Heart left ventricle (tissue), 16 donors: ENCODE results near the gene UGT1A9. TPM values are rescaled to one million over a fixed set of nuclear protein-coding genes. Genes with fewer than 3 reads are reported as not detected.
"Not testable (repeated sequence)": the region's sequence is repeated elsewhere in the genome, so short reads cannot be mapped to it uniquely, and the experiment has no call there.

ENCODE experiments used
- ATAC-seq, 4 donors: fragments of 200-7000 bp; cut with Tn5 transposase; one replicate each; pipeline ENCODE4 v1.9.1; 2020 to 2022; ENCODE audit warnings: moderate library complexity in 4 of 4, mild to moderate bottlenecking in 3 of 4, moderate number of reproducible peaks in 1 of 4
- DNase-seq, 5 donors: peaks; one replicate each; pipeline ENCODE4 v3.0.0-alpha.2; 2020
- H3K27ac ChIP-seq, 12 donors: fragments of 200-600 bp; sonication (generic) in 4 of 12; one replicate each; pipeline versions ENCODE4 v1.5.0 to v1.8.0; 2016 to 2022; ENCODE audit warnings: mild to moderate bottlenecking in 2 of 12
- H3K27me3 ChIP-seq, 9 donors: fragments of 200-600 bp; sonication (generic) in 2 of 9; one replicate each; pipeline versions ENCODE4 v1.5.1 to v1.8.0; 2016 to 2022; ENCODE audit warnings: mild to moderate bottlenecking in 3 of 9
- H3K36me3 ChIP-seq, 9 donors: fragments of 200-600 bp; sonication (generic) in 2 of 9; one replicate each; pipeline versions ENCODE4 v1.5.0 to v1.8.0; 2018 to 2022; ENCODE audit warnings: mild to moderate bottlenecking in 2 of 9
- H3K4me1 ChIP-seq, 12 donors: fragments of 200-600 bp; sonication (generic) in 4 of 12; one replicate each; pipeline versions ENCODE4 v1.5.0 to v1.8.0; 2016 to 2022; ENCODE audit warnings: mild to moderate bottlenecking in 3 of 12
- H3K4me3 ChIP-seq, 12 donors: fragments of 200-600 bp; sonication (generic) in 4 of 12; one replicate each; pipeline versions ENCODE4 v1.5.0 to v1.8.0; 2017 to 2022; ENCODE audit warnings: mild to moderate bottlenecking in 9 of 12, moderate library complexity in 4 of 12
- H3K9me3 ChIP-seq, 12 donors: fragments of 200-600 bp; sonication (generic) in 4 of 12; one replicate each; pipeline versions ENCODE4 v1.5.0 to v1.8.0; 2016 to 2022; ENCODE audit warnings: mild to moderate bottlenecking in 1 of 12
- POLR2A ChIP-seq, 2 donors: fragments of 450-650 bp; IDR thresholded peaks; one replicate each; pipeline ENCODE4 v1.6.1; 2017; ENCODE audit warnings: antibody characterized with exemption in 2 of 2, mild to moderate bottlenecking in 2 of 2, moderate library complexity in 2 of 2
- WGBS, 4 donors: extraction: QIAGEN DNeasy Blood & Tissue Kit in 2 of 4; methylation state at CpG; one replicate each; pipeline versions ENCODE4 v1.1.5 to v1.1.7; 2013 to 2018; 5-methylcytosine and 5-hydroxymethylcytosine counted together
- intact Hi-C, 10 donors: fragments of 100-400 bp; cut with DNase I; formaldehyde crosslinking; loops; one replicate each; pipeline versions ENCODE4 v1.11.1 to v1.14.2; 2022
- polyA plus RNA-seq, 2 donors: library from polyadenylated mRNA; stranded (reverse); fragments of 200-250 nt; gene quantifications; one replicate each; pipeline ENCODE4 v1.2.3, GENCODE V29; 2013
- total RNA-seq, 9 donors: library from RNA; depleted of rRNA in 2 of 9; stranded (reverse); fragments of >200 nt in 2 of 9; fragmentation: NEBNext Ultra II Directional in 3 of 9; extraction: Animal tissue kit (Norgen Biotek cat#: 25700) in 3 of 9; gene quantifications; one replicate each; pipeline versions ENCODE4 v1.1.0 to v1.2.4, GENCODE V29; 2016 to 2023
- TF ChIP-seq, protein P1 (sequence below), 12 donors: fragments of 200-600 bp; sonication (generic) in 4 of 12; IDR thresholded peaks; one replicate each; pipeline versions ENCODE4 v1.5.0 to v1.8.0; 2018 to 2022; ENCODE audit warnings: antibody characterized with exemption in 12 of 12, mild to moderate bottlenecking in 5 of 12
- donor health status: ischemic (EF 13 %, LVEDD 7.1; RV severe dilation, severe dysfunction).
- donor health status: healthy with polysubstance abuse.
- donor health status: DM: no; HTN: yes; CAD: no.
- donor health status: DM: no; HTN: no; CAD: no.
- donor health status: ischemic (EF 25% LVEDD 6.9; RV normal size, moderate dysfunction).
- donor health status: ischemic (EF 25% LVEDD 5.7; RV mildly dilated, moderate dysfunction).
- donor health status: healthy.
- donor health status: DM: yes; HTN: yes; CAD: no.
- donor health status: ischemic (EF 35%, LVEDD 5.7; RV mildly dilated, moderate dysfunction).
- donor health status: nonischemic (EF 11% LVEDD 7.7; RV severe dilation, severe dysfunction).
- donor health status: DM: yes; HTN: yes; CAD: no.
- donor health status: PGD.
- donor health status: ischemic (EF 29% LVEDD 5.4; RV normal size, mild dysfunction).
- donor health status: nonischemic (EF 23%, LVEDD 6.1; RV moderate dilation, normal function).

Gene UGT1A9
- total and polyA plus RNA-seq, 11 donors: not detected

DNA sequence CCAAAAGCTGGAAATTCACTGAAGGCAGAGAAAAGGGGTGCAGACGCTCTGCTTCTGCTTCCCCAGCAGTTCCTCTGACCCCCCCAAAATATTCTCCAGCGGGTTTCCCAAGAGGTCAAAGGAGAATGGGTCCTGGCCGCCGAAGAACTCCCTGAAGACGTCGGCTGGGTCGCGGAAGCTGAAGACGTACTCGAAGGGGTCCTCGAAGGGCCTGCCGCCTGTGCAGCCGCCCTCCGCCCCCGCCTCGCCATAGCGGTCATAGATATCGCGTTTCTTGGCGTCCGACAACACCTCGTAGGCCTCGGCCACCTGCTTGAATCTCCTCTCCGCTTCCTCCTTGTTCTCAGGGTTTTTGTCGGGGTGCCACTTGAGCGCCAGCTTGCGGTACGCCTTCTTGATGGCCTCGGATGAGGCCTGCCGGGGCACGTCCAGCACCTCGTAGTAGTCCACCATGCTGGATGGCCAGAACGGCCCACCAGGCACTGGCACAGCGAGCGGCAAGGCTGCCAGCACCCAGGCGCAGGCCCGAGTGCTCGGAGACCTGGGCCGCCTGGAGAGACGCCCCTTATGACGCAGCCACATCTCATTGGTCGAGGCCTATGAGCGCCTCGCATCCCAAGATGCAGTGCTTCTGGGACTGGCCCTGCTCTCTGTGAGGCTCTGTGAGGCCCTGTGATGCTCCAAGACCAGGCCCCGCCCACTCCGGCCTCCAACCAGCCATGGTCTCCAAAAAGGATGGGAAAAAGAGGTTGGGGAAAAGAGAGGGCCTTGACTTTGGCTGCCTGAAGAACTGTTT lies 72.0 kb downstream of the UGT1A9 start:
- DNase-seq (no peak), ATAC-seq (no peak)
- Histone ChIP-seq H3K27me3 (peaks cover 0 to 6% (median 0%) of the 10 kb centered on the region in 9 donors), H3K36me3 (no peaks in the 10 kb centered on the region), H3K4me1 (no peaks in the 10 kb centered on the region), H3K4me3 (no peak overlapping the region), H3K27ac (no peak overlapping the region), H3K9me3 (no peaks in the 10 kb centered on the region)
- intact Hi-C loops: no loop called here
- WGBS, 4 donors: 89 to 91% (median 91%) methylated on average over 37 to 46 of the region's 46 CpGs
- TF ChIP-seq, protein P1, sequence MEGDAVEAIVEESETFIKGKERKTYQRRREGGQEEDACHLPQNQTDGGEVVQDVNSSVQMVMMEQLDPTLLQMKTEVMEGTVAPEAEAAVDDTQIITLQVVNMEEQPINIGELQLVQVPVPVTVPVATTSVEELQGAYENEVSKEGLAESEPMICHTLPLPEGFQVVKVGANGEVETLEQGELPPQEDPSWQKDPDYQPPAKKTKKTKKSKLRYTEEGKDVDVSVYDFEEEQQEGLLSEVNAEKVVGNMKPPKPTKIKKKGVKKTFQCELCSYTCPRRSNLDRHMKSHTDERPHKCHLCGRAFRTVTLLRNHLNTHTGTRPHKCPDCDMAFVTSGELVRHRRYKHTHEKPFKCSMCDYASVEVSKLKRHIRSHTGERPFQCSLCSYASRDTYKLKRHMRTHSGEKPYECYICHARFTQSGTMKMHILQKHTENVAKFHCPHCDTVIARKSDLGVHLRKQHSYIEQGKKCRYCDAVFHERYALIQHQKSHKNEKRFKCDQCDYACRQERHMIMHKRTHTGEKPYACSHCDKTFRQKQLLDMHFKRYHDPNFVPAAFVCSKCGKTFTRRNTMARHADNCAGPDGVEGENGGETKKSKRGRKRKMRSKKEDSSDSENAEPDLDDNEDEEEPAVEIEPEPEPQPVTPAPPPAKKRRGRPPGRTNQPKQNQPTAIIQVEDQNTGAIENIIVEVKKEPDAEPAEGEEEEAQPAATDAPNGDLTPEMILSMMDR (IDR thresholded peaks at IDR 0.05): no peak
- TF ChIP-seq POLR2A (IDR thresholded peaks at IDR 0.05): no peak

DNA sequence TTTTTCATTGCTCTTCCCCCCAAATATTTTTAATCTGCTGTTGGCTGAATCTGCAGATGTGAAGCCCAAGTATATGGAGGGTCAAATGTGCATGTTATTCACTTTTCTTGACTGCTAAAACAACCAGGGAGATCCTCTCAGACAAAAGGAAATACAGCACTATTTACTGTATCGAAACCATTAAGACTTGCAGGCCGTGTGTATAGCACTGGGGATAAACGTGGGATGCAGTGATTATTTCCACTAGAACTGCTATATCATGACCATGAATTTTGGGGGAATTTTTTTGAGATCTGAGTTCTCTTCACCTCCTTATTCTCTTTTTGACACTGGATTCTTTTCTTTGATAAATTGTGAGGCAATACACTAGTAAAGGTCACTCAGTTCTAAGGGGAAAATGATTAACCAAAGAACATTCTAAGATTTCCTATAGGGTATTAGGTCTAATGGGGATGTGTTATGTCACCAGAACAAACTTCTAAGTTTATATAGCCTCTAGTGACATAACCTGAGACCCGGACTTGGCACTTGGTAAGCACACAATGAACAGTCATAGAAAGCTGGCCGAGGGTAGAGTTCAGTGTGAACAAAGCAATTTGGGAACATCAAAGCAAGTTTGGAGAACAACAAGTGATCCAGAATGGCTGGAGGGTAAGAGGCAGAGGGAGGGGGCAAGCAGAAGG lies 73.5 kb downstream of the UGT1A9 start:
- Histone ChIP-seq H3K27ac (no peak overlapping the region), H3K27me3 (peaks cover 0 to 6% (median 0%) of the 10 kb centered on the region in 9 donors), H3K4me3 (no peak overlapping the region), H3K4me1 (no peaks in the 10 kb centered on the region), H3K9me3 (no peaks in the 10 kb centered on the region), H3K36me3 (no peaks in the 10 kb centered on the region)
- intact Hi-C loops: no loop called here
- DNase-seq: no peak
- 75 to 77% (median 77%) methylated on average over 5 of the region's 5 CpGs for WGBS, 4 donors
- no peak for TF ChIP-seq POLR2A (IDR thresholded peaks at IDR 0.05)
- TF ChIP-seq, protein P1 (IDR thresholded peaks at IDR 0.05): no peak
- no peak for ATAC-seq

DNA sequence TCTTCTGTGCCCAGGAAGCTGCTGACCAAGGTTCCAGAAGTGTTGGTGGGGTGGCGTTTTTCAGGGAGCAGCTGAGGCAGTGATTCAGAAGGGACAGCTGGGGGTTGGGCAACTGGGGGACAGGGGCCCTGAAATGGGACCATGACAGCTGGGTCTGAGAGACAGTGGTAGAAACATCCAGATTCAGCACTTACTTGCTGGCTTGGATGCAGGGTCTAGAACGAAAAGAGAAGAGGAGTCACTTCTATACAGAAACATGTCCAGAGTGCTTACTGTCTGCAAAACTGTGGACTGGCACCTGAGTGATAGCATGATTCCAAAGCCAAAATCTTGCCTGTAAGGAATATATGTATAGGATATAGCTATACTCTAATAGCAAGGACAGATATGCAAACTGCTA lies 74.1 kb downstream of the UGT1A9 start:
- H3K9me3 ChIP-seq, ATAC-seq, H3K4me3 ChIP-seq, H3K36me3 ChIP-seq, H3K4me1 ChIP-seq, DNase-seq, H3K27ac ChIP-seq, H3K27me3 ChIP-seq, intact Hi-C loops: not testable (repeated sequence)
- WGBS, 4 donors: 57 to 70% (median 59%) methylated on average over 2 of the region's 2 CpGs

DNA sequence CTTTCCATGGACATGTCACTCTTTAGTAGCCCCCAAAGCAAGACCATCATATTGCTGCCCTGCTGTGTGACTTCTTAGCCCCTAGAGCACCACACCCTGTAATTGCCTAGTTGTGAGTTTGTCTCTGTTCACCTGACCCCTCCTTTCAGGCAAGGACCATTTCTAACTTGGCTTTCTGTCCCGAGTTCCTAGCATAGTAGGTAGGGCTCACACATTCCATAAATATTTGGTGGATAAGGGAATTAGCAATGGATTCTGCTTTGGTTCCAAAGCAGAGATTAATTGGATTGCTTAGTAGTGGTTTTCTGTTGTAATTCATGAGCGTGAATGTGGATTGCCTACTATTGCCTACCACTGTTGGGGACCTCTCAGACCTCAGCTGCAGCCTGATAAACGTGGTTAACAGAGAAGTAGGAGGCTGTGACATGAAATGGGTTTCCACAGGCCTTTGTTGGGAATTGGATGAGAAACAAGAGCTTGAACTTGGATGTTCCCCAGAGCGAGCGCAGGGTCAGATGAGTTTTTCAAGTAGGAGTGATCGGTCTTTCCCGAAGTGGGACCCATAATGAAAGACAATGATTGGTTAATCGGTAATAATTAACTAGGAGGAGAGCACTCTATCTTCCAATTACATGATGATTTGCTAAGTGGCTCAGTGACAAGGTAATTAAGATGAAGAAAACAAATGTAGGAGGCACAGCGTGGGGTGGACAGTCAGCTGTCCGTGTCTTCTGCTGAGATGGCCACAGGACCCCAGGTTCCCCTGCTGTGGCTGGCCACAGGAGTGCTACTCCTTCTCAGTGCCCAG lies 75.0 kb downstream of the UGT1A9 start:
- no peak for DNase-seq
- H3K27me3 ChIP-seq: peaks cover 0 to 6% (median 0%) of the 10 kb centered on the region in 9 donors
- H3K36me3 ChIP-seq: no peaks in the 10 kb centered on the region
- H3K4me3 ChIP-seq: no peak overlapping the region
- 69 to 77% (median 73%) methylated on average over 9 to 10 of the region's 10 CpGs for WGBS, 4 donors
- H3K9me3 ChIP-seq: peaks cover 0 to 3% (median 0%) of the 10 kb centered on the region in 12 donors
- intact Hi-C loops: no loop called here
- H3K4me1 ChIP-seq: no peaks in the 10 kb centered on the region
- no peak for ATAC-seq
- TF ChIP-seq, protein P1 (IDR thresholded peaks at IDR 0.05): no peak
- TF ChIP-seq POLR2A (IDR thresholded peaks at IDR 0.05): no peak
- no peak overlapping the region for H3K27ac ChIP-seq
